CD1c-positive myeloid dendritic cell (primary cell): ENCODE measurements around the gene TMEM89.

Source experiments
- DNase-seq: peaks from one replicate; pipeline ENCODE4 v3.0.0-alpha.2; 2016; ENCODE audit errors: extremely low spot score

Gene TMEM89

DNA sequence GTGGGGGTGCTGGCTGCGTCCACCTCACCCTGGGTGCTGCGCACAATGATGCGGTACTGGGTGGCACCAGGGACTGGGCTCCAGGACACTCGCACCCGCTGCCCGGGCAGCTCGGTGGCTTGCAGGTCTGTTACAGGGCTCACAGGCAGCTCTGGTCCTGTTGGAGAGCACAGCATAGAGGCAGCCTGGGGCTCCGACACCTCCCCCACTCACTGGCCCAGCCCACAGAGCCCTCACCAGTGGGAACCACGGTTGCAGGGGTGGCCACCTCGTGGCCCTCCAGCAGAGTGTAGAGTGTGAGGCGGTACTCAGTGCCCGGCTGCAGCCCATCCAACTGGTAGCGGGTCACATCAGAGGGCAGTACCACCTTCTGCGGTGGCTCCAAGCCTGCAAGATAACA, 30.1 kb downstream of the TMEM89 start:
- DNase-seq = no peak

DNA sequence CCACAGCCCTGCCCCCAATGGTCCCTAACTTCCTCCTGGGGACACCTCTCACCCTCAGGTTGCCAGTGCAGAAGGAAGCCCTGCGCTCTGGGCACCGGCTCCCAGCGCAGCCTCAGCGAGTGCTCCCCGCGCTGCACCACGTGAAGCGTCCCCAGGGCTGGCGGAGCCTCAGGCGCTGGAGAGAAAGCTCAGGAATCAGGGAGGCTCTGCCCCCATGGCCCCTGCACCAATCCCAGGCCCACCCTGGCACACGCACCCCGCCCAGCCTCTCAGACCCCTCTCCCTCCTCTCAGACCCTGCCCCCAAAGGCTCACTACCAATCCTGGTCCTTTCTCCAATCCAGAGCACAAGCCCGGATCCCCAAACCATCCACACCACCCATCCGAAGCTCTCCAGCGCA, 33.3 kb downstream of the TMEM89 start:
- DNase-seq = no peak

DNA sequence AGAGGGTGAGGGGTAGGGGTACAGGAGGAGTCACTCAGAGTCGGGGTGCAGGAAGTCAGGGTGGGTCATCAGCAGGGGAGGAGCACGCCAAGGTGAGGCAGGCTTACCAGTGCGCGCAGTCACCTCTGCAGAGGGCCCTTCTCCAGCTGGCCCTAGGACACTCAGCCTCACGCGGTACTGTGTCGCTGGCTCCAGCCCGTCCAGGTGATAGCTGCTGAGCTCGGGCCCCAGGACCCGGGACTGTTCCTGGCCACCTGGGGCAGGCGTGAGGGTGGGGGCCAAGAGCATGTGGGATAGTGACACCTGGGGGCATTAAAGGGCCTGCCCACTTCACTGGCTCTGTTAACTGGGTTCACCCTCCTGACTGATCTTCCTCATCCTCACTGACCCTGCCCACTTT, 33.9 kb downstream of the TMEM89 start:
- no peak for DNase-seq

DNA sequence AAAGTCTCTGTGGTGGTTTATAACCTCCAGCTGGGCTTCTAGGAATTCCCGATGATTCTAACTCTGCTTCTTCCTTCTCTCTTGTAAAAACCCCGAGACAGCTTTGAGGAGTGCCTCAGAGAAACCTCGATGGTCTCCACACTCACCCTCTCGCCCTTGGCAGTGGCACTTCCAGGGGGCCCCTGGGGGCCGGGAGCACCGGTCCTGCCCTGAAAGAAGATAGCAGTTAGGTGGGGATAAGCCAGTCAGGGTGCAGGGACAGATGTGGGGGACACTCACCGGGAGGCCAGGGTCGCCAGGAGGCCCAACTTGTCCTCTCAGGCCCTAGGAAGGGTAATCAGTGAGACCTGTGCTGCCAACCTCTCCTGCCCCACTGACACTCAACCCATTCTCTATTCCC, 36.2 kb downstream of the TMEM89 start:
- no peak for DNase-seq

DNA sequence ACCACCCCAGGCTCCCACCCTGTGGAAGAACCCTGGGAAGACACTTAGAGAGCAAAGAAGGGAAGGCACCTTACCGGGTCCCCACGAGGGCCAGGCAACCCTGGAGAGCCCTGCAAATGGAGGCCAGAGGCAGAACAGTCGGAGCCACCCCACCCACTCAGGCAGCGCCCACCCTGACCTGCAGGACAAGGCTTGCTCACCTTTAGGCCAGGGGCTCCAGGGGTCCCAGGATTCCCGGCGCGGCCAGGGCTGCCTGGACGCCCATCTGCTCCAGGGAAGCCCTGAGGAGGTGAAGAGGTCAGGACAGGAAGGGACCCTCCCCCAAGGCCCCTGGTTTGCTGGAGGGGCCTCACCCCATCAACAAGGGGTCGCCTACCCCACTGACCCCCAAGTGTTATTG, 36.7 kb downstream of the TMEM89 start:
- DNase-seq = no peak

DNA sequence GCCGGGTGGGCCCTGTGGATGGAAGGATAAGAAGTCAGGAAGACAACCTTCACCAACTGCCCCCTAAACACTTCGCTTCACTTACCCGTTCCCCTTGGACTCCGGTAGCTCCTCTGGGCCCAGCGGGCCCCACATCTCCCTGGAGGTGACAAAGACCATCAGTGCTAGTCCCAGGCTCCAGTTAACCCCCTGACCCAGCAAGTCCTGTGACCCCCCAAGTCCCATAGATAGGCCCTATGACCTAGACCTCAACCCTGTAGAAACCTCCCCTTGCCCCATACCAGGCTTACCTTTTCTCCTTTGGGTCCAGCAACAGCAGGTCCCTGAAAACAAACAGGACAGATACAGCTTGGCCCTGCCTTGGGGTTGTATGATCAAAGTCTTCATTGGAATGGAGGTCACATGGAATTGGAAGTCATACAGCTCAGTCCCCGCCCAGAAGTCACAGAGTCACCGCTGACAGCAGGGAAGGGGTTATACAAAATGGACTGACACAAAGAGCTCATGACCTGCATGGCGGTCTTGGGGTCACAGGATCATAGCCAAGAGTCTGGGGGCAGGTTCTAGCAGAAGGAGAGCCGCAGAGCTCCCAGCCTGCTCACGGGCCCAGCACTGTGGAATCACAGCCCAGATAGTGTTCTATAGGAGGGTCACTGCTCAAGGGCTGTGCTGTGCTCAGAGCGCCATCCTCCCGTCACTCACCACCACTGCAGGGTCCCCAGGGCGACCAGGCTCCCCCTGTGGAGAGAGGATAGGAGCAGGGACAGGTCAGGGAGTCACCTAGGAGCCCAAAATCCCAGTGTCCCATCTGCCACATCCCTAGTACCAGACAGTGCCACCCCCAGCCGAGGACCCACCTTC, 39.7 kb downstream of the TMEM89 start:
- no peak for DNase-seq

DNA sequence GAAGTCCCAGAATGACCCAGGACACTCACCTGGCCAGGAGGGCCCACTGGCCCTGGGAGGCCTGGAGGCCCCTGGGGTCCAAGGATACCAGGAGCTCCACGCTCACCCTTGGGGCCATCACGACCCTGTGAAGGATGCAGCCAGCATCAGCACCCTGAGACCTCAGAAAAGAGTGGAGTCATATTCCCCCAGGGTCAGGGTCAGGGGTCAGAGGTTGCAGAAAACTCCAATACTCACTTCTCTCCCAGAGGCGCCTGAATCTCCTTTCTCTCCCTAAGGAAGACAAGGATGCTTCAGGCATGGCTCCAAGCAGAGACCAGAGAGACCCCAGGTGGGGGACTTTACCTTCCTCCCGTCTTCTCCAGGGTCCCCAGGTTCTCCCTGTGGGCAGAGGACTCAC, 44.9 kb downstream of the TMEM89 start:
- no peak for DNase-seq

DNA sequence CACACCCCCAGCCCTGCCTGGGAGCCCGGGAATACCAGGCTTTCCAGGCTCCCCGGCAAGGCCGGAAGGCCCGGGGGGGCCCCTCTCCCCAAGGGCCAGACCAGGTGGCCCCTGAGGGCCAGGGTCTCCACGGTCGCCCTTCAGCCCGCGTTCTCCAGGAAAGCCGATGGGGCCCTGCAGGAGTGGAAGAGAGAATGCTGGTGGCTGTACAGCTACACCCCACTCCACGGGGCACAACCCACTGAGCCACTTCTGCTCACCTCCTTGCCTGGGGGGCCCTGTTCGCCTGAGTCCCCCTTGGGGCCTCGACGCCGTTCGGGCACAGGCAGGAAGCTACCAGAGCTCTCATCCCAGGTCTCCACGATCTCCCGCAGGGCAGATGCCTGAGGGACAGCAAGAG, 46.2 kb downstream of the TMEM89 start:
- DNase-seq = no peak

DNA sequence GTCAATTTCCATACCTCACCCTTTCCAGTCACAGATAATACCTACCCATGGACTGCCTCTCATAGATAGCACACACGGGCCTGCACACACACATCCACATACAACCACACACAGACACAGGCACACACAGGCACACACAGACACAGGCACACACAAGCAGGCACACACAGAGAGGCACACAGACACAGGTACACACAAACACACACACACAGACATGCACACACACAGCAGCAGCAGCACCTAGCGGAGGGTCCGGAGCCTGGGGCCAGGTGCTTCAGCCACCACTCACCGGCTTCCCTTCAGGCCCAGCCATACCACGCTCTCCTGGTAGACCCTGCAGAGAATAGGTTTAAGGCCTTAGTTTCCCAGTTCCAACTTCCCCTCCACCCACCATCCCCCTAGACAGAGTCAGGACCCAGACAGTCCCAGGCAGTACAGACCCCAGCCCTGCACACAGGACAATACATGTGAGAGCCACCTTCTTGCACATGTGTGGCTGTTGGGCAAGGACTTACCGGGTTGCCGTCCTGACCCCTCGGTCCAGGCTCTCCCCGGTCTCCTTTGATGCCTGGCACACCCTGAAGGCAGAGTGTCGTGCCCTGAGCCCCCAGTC, 47.5 kb downstream of the TMEM89 start:
- no peak for DNase-seq

DNA sequence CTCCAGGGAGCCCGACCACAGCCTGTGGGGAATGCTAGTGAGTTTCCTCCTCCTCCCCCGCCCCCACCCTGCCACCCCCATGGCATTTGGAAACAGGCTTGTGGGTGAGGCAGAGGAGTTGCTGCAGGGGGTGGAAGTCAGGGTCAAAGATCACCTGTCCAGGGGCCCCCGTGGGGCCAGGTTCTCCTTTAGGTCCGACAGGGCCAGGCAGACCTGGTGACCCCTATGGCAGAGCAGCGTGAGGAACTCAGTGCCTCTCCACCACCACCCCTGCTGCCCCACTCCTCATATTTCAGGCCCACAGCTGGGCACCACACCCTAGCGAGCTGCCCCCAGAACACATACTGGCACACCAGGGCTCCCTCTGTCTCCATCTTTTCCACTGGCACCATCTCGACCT, 49.1 kb downstream of the TMEM89 start:
- DNase-seq = no peak

DNA sequence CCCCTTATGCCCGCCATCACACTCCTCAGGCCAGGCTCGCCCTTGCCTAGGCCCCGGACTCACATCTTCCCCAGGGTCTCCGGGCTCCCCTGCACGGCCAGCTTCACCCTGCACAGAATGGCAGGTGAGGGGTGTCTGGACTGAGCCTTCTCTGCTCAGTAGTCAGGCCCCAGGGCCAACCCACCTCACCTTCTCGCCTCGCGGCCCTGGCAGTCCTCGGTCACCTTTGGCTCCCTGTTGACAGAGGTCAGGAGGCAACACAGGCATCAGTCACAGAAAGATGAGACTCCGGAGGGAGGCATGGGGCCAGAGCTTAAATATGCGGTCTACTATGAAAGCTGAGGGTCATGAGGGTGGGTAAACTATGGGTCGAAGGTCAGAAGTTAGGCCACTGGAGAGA, 49.6 kb downstream of the TMEM89 start:
- DNase-seq = no peak
